Measurements from ENCODE around the gene ADD3.

ADD3 gene

DNA sequence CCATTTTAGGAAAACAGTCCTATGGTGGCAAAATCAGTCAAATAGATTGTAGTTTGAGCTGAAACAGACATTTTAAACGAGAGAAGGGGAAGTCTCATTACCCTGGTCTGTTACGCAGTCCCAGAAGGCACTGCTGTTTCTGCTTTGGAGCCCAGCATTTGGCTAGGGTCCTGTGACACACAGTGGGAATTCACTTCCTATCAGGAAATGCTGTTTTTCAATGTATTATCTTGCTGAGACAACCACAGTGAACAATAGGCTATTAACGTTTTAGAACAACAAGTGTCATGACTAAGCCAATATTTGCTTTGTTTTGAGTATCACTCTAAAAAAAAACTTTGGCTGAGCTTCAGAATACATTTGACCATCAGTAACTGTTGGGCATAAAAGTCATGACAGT, 74.1 kb downstream of the ADD3 start (continued):
- no peak for TF ChIP-seq TSHZ1 (tag by site-specific recombination; IDR thresholded peaks at IDR 0.05; ENCODE audit: borderline replicate concordance)
- TF ChIP-seq ZNF146 (tag by site-specific recombination; IDR thresholded peaks at IDR 0.05): no peak
- no peak for TF ChIP-seq ZFHX2 (tag by site-specific recombination; conservative IDR thresholded peaks at IDR 0.05)
- TF ChIP-seq ZNF24 (tag by site-specific recombination; IDR thresholded peaks at IDR 0.05): no peak
- no peak for TF ChIP-seq ZNF350 (tag by site-specific recombination; IDR thresholded peaks at IDR 0.05)
- no peak for TF ChIP-seq ZNF707 (tag by site-specific recombination; IDR thresholded peaks at IDR 0.05)
- TF ChIP-seq YY2 (tag by site-specific recombination; IDR thresholded peaks at IDR 0.05): no peak
- no peak for TF ChIP-seq SP2 (tag by site-specific recombination; IDR thresholded peaks at IDR 0.05)
- TF ChIP-seq IKZF3 (tag by site-specific recombination; IDR thresholded peaks at IDR 0.05): peak; percentile 81
- no peak for TF ChIP-seq ZNF639 (tag by site-specific recombination; IDR thresholded peaks at IDR 0.05)
- TF ChIP-seq ZNF335 (tag by site-specific recombination; conservative IDR thresholded peaks at IDR 0.05): no peak
- TF ChIP-seq ZNF664 (tag by site-specific recombination; IDR thresholded peaks at IDR 0.05): no peak
- no peak for TF ChIP-seq BCL11A (tag by site-specific recombination; IDR thresholded peaks at IDR 0.05; ENCODE audit: low read depth)
- TF ChIP-seq, protein P1, sequence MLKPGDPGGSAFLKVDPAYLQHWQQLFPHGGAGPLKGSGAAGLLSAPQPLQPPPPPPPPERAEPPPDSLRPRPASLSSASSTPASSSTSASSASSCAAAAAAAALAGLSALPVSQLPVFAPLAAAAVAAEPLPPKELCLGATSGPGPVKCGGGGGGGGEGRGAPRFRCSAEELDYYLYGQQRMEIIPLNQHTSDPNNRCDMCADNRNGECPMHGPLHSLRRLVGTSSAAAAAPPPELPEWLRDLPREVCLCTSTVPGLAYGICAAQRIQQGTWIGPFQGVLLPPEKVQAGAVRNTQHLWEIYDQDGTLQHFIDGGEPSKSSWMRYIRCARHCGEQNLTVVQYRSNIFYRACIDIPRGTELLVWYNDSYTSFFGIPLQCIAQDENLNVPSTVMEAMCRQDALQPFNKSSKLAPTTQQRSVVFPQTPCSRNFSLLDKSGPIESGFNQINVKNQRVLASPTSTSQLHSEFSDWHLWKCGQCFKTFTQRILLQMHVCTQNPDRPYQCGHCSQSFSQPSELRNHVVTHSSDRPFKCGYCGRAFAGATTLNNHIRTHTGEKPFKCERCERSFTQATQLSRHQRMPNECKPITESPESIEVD (tag by site-specific recombination; IDR thresholded peaks at IDR 0.05): peak; percentile 92
- no peak for TF ChIP-seq KLF9 (tag by site-specific recombination; IDR thresholded peaks at IDR 0.05; ENCODE audit: low read depth)
- no peak for TF ChIP-seq OSR2 (tag by site-specific recombination; IDR thresholded peaks at IDR 0.05)
- TF ChIP-seq ZNF558 (tag by site-specific recombination; IDR thresholded peaks at IDR 0.05): no peak
- no peak for TF ChIP-seq HOXA7 (CRISPR knock-in tag; IDR thresholded peaks at IDR 0.05; ENCODE audit: borderline replicate concordance)
- TF ChIP-seq ZNF23 (tag by site-specific recombination; IDR thresholded peaks at IDR 0.05; ENCODE audit: borderline replicate concordance): no peak
- TF ChIP-seq ZNF549 (tag by site-specific recombination; IDR thresholded peaks at IDR 0.05): no peak
- no peak for TF ChIP-seq ZBTB21 (tag by site-specific recombination; IDR thresholded peaks at IDR 0.05)
- no peak for TF ChIP-seq ZNF514 (tag by site-specific recombination; IDR thresholded peaks at IDR 0.05)
- no peak for TF ChIP-seq ZNF776 (tag by site-specific recombination; IDR thresholded peaks at IDR 0.05; ENCODE audit: borderline replicate concordance)
- TF ChIP-seq ZNF785 (tag by site-specific recombination; IDR thresholded peaks at IDR 0.05): no peak
- TF ChIP-seq, protein P2, sequence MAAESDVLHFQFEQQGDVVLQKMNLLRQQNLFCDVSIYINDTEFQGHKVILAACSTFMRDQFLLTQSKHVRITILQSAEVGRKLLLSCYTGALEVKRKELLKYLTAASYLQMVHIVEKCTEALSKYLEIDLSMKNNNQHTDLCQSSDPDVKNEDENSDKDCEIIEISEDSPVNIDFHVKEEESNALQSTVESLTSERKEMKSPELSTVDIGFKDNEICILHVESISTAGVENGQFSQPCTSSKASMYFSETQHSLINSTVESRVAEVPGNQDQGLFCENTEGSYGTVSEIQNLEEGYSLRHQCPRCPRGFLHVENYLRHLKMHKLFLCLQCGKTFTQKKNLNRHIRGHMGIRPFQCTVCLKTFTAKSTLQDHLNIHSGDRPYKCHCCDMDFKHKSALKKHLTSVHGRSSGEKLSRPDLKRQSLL (tag by site-specific recombination; IDR thresholded peaks at IDR 0.05): no peak
- no peak for TF ChIP-seq ZNF221 (tag by site-specific recombination; IDR thresholded peaks at IDR 0.05; ENCODE audit: borderline replicate concordance)
- TF ChIP-seq, protein P3, sequence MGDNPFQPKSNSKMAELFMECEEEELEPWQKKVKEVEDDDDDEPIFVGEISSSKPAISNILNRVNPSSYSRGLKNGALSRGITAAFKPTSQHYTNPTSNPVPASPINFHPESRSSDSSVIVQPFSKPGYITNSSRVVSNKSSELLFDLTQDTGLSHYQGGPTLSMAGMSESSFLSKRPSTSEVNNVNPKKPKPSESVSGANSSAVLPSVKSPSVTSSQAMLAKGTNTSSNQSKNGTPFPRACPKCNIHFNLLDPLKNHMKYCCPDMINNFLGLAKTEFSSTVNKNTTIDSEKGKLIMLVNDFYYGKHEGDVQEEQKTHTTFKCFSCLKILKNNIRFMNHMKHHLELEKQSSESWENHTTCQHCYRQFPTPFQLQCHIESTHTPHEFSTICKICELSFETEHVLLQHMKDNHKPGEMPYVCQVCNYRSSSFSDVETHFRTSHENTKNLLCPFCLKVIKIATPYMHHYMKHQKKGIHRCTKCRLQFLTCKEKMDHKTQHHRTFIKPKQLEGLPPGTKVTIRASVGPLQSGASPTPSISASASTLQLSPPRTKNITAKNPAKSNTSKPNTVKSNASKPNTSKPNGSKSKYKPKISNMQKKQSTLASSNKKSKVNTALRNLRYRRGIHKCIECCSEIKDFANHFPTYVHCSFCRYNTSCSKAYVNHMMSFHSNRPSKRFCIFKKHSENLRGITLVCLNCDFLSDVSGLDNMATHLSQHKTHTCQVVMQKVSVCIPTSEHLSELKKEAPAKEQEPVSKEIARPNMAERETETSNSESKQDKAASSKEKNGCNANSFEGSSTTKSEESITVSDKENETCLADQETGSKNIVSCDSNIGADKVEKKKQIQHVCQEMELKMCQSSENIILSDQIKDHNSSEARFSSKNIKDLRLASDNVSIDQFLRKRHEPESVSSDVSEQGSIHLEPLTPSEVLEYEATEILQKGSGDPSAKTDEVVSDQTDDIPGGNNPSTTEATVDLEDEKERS (tag by site-specific recombination; IDR thresholded peaks at IDR 0.05): no peak
- no peak for TF ChIP-seq ZNF202 (tag by site-specific recombination; IDR thresholded peaks at IDR 0.05; ENCODE audit: borderline replicate concordance)
- TF ChIP-seq ZNF324 (tag by site-specific recombination; IDR thresholded peaks at IDR 0.05): no peak
- no peak for TF ChIP-seq ZFP41 (tag by site-specific recombination; IDR thresholded peaks at IDR 0.05; ENCODE audit: borderline replicate concordance)

Measured in HEK293 (cell line).